ENCODE measurements around the gene SKAP1.

DNA sequence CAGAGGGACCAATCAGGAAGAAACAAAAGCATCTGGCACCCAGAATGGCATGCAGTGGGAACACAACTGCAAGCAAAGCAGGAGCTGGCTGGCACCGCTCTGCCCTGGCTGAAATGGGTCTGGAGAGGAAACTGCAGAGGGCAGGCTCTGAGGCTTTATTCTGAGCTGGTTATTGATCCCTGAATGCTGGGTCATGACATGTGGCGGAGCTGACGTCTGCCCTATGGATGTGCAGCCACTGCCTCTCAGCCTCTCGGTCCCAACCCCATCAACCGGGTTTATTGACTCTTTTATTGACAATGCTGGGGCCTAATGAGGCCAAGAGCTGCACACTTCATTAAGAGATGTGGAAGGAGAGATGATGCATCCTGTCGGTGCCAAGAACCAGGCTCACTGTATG, 3.9 kb upstream of the SKAP1 start:
- TF ChIP-seq NANOG (IDR thresholded peaks at IDR 0.05; ENCODE audit: borderline replicate concordance), result no peak
- TF ChIP-seq, protein P1, sequence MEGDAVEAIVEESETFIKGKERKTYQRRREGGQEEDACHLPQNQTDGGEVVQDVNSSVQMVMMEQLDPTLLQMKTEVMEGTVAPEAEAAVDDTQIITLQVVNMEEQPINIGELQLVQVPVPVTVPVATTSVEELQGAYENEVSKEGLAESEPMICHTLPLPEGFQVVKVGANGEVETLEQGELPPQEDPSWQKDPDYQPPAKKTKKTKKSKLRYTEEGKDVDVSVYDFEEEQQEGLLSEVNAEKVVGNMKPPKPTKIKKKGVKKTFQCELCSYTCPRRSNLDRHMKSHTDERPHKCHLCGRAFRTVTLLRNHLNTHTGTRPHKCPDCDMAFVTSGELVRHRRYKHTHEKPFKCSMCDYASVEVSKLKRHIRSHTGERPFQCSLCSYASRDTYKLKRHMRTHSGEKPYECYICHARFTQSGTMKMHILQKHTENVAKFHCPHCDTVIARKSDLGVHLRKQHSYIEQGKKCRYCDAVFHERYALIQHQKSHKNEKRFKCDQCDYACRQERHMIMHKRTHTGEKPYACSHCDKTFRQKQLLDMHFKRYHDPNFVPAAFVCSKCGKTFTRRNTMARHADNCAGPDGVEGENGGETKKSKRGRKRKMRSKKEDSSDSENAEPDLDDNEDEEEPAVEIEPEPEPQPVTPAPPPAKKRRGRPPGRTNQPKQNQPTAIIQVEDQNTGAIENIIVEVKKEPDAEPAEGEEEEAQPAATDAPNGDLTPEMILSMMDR (conservative IDR thresholded peaks at IDR 0.05; ENCODE audit: low read depth in 2 of 2), result no peak
- TF ChIP-seq STAT1 (IDR thresholded peaks at IDR 0.05; ENCODE audit: unreplicated experiment), result no peak
- TF ChIP-seq, protein P2, sequence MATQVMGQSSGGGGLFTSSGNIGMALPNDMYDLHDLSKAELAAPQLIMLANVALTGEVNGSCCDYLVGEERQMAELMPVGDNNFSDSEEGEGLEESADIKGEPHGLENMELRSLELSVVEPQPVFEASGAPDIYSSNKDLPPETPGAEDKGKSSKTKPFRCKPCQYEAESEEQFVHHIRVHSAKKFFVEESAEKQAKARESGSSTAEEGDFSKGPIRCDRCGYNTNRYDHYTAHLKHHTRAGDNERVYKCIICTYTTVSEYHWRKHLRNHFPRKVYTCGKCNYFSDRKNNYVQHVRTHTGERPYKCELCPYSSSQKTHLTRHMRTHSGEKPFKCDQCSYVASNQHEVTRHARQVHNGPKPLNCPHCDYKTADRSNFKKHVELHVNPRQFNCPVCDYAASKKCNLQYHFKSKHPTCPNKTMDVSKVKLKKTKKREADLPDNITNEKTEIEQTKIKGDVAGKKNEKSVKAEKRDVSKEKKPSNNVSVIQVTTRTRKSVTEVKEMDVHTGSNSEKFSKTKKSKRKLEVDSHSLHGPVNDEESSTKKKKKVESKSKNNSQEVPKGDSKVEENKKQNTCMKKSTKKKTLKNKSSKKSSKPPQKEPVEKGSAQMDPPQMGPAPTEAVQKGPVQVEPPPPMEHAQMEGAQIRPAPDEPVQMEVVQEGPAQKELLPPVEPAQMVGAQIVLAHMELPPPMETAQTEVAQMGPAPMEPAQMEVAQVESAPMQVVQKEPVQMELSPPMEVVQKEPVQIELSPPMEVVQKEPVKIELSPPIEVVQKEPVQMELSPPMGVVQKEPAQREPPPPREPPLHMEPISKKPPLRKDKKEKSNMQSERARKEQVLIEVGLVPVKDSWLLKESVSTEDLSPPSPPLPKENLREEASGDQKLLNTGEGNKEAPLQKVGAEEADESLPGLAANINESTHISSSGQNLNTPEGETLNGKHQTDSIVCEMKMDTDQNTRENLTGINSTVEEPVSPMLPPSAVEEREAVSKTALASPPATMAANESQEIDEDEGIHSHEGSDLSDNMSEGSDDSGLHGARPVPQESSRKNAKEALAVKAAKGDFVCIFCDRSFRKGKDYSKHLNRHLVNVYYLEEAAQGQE (IDR thresholded peaks at IDR 0.05; ENCODE audit: unreplicated experiment), result no peak
- TF ChIP-seq EZH2 (IDR thresholded peaks at IDR 0.05; ENCODE audit: low read depth, unreplicated experiment), result no peak
- TF ChIP-seq CREB1 (CRISPR knock-in tag; IDR thresholded peaks at IDR 0.05; ENCODE audit: low read depth), result no peak
- TF ChIP-seq POLR2AphosphoS5 (IDR thresholded peaks at IDR 0.05; ENCODE audit: low read depth), result no peak
- TF ChIP-seq EZH2phosphoT487 (IDR thresholded peaks at IDR 0.05; ENCODE audit: unreplicated experiment), result no peak
- TF ChIP-seq, protein P3, sequence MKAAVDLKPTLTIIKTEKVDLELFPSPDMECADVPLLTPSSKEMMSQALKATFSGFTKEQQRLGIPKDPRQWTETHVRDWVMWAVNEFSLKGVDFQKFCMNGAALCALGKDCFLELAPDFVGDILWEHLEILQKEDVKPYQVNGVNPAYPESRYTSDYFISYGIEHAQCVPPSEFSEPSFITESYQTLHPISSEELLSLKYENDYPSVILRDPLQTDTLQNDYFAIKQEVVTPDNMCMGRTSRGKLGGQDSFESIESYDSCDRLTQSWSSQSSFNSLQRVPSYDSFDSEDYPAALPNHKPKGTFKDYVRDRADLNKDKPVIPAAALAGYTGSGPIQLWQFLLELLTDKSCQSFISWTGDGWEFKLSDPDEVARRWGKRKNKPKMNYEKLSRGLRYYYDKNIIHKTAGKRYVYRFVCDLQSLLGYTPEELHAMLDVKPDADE (IDR thresholded peaks at IDR 0.05), result no peak
- no peak for TF ChIP-seq ZNF114 (CRISPR knock-in tag; IDR thresholded peaks at IDR 0.05)

Measured in GM23338 (cell line).